WTC11 (cell line): ENCODE measurements around the gene SNAP25. TPM values are rescaled to one million over a fixed set of nuclear protein-coding genes. Genes with fewer than 3 reads are reported as not detected.

Experiments used
- ATAC-seq: fragments of 200-7000 bp; cut with Tn5 transposase; 2 replicates; pipeline ENCODE4 v1.10.0; 2021; ENCODE audit warnings: mild to moderate bottlenecking, moderate library complexity
- CTCF ChIA-PET: fragments of 300-600 bp; sonication (Branson Sonifier 250); formaldehyde crosslinking; loops from one replicate; lab custom pipeline; 2021; ENCODE audit warnings: antibody characterized with exemption; lab: Charles Lee
- POLR2A ChIA-PET: fragments of 350-600 bp; sonication (Branson Sonifier 250); formaldehyde crosslinking; loops from one replicate; lab custom pipeline; 2021; ENCODE audit warnings: antibody characterized with exemption; lab: Charles Lee
- DNase-seq: peaks from one replicate; pipeline ENCODE4 v3.0.0; 2021; ENCODE audit warnings: low spot score
- H3K27ac Mint-ChIP-seq: 2 replicates; pipeline ENCODE4 v1.8.0; 2021; ENCODE audit warnings: mixed read lengths
- H3K27me3 Mint-ChIP-seq: 2 replicates; pipeline ENCODE4 v1.8.0; 2021; ENCODE audit warnings: low read depth, mild to moderate bottlenecking, moderate library complexity, mixed read lengths
- H3K36me3 Mint-ChIP-seq: 2 replicates; pipeline ENCODE4 v1.8.0; 2021; ENCODE audit warnings: mixed read lengths
- H3K4me1 Mint-ChIP-seq: 2 replicates; pipeline ENCODE4 v1.8.0; 2022; ENCODE audit warnings: mixed read lengths
- H3K4me3 Mint-ChIP-seq: 2 replicates; pipeline ENCODE4 v1.8.0; 2021; ENCODE audit warnings: mild to moderate bottlenecking, moderate library complexity, mixed read lengths
- H3K9me3 Mint-ChIP-seq: 2 replicates; pipeline ENCODE4 v1.8.0; 2021; ENCODE audit warnings: mixed read lengths
- ATF1 ChIP-seq: sonication (generic); formaldehyde crosslinking; IDR thresholded peaks from 2 replicates; pipeline ENCODE4 v1.8.1; 2023; ENCODE audit warnings: mild to moderate bottlenecking, moderate library complexity, missing genetic modification reagents
- CBFB ChIP-seq: sonication (generic); formaldehyde crosslinking; IDR thresholded peaks from 2 replicates; pipeline ENCODE4 v1.8.1; 2022; ENCODE audit warnings: mild to moderate bottlenecking, low read depth, missing genetic modification reagents
- CREB1 ChIP-seq: sonication (generic); formaldehyde crosslinking; IDR thresholded peaks from 2 replicates; pipeline ENCODE4 v1.8.0; 2023; ENCODE audit warnings: mild to moderate bottlenecking, missing genetic modification reagents
- ELF4 ChIP-seq: sonication (generic); formaldehyde crosslinking; IDR thresholded peaks from 2 replicates; pipeline ENCODE4 v1.8.1; 2022; ENCODE audit warnings: low read depth, mild to moderate bottlenecking, moderate library complexity, missing genetic modification reagents
- EMX1 ChIP-seq: fragments of 250-450 bp; sonication (Bioruptor Pico); IDR thresholded peaks from 2 replicates; pipeline ENCODE4 v1.8.0; 2021; ENCODE audit warnings: mild to moderate bottlenecking
- GTF2I ChIP-seq: fragments of 250-450 bp; sonication (Bioruptor Pico); conservative IDR thresholded peaks from 2 replicates; pipeline ENCODE4 v1.4.0; 2021; ENCODE audit warnings: mild to moderate bottlenecking
- MXD4 ChIP-seq: fragments of 250-450 bp; sonication (Bioruptor Pico); IDR thresholded peaks from 2 replicates; pipeline ENCODE4 v1.8.0; 2021; ENCODE audit warnings: mild to moderate bottlenecking, moderate library complexity, borderline replicate concordance
- NR3C1 ChIP-seq: sonication (generic); formaldehyde crosslinking; conservative IDR thresholded peaks from 2 replicates; pipeline ENCODE4 v1.8.1; 2023; ENCODE audit warnings: low read depth, mild to moderate bottlenecking, missing genetic modification reagents
- PRRX2 ChIP-seq: fragments of 250-450 bp; sonication (Bioruptor Pico); IDR thresholded peaks from 2 replicates; pipeline ENCODE4 v1.8.0; 2021; ENCODE audit warnings: mild to moderate bottlenecking
- RELA ChIP-seq: sonication (generic); formaldehyde crosslinking; IDR thresholded peaks from 2 replicates; pipeline ENCODE4 v1.8.1; 2022; ENCODE audit warnings: missing genetic modification reagents, mild to moderate bottlenecking, borderline replicate concordance
- SMAD3 ChIP-seq: sonication (generic); formaldehyde crosslinking; IDR thresholded peaks from 2 replicates; pipeline ENCODE4 v1.8.0; 2022; ENCODE audit warnings: missing genetic modification reagents, mild to moderate bottlenecking, borderline replicate concordance
- SMAD4 ChIP-seq: sonication (generic); formaldehyde crosslinking; IDR thresholded peaks from 2 replicates; pipeline ENCODE4 v1.8.0; 2022; ENCODE audit warnings: mild to moderate bottlenecking, missing genetic modification reagents
- total RNA-seq: library from RNA; stranded (reverse); gene quantifications from 3 replicates; pipeline ENCODE4 v1.2.3, GENCODE V29; 2021
- TF ChIP-seq, protein P1 (sequence below): sonication (generic); formaldehyde crosslinking; IDR thresholded peaks from 2 replicates; pipeline ENCODE4 v1.8.0; 2023; ENCODE audit warnings: missing genetic modification reagents, mild to moderate bottlenecking, borderline replicate concordance
- TF ChIP-seq, protein P2 (sequence below): sonication (generic); formaldehyde crosslinking; IDR thresholded peaks from 2 replicates; pipeline ENCODE4 v1.8.0; 2022; ENCODE audit warnings: mild to moderate bottlenecking, missing genetic modification reagents
- TF ChIP-seq, protein P3 (sequence below): sonication (generic); formaldehyde crosslinking; IDR thresholded peaks from 2 replicates; pipeline ENCODE4 v1.8.1; 2023; ENCODE audit warnings: mild to moderate bottlenecking, missing genetic modification reagents

The SNAP25 gene
- total RNA-seq, 1 experiment from 2014 or later: 0.72 TPM

DNA sequence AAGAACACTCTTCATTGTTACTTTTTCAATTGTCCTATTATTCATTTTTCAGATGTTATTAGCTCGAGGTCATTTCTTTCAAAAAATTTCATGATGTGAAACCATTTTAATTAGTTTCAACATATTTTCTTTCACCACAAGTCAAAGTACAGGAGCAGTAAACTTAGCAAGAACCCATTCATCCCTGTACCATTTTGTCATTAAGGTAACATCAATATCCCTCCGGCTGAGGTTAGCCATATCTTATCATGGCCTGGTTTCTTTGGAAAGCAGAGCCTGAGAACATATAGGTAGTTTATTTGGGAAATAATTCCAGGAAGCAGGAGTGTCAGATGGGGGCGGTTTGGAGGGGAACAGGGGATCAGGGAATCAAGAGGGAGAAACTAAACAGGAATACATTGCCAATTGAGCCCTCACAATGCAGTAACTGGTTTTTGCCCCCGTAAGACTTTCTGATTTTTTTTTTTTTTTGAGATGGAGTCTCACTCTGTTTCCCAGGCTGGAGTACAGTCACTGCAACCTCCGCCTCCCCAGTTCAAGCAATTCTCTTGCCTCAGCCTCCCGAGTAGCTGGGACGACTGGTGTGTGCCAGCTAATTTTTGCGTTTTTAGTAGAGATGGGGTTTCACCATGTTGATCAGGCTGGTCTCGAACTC is 131.7 kb downstream of the SNAP25 start:
- no peak overlapping the region for H3K27ac Mint-ChIP-seq
- H3K36me3 Mint-ChIP-seq: peaks cover 3% of the 10 kb centered on the region; the same call in 1 of the 2 replicates
- ChIA-PET CTCF (no interaction called here), POLR2A (interaction anchor here (0.6 kb wide), 1 partner anchor 86 kb away, joined by 4 read pairs; no protein-coding TSS in a partner anchor)
- peaks cover 33% of the 10 kb centered on the region for H3K4me1 Mint-ChIP-seq
- H3K9me3 Mint-ChIP-seq: peaks cover 8% of the 10 kb centered on the region
- no peak overlapping the region for H3K4me3 Mint-ChIP-seq
- no peak for TF ChIP-seq ATF1 (CRISPR knock-in tag)
- DNase-seq: no peak
- ATAC-seq: no peak
- H3K27me3 Mint-ChIP-seq: no peaks in the 10 kb centered on the region; the same call in 1 of the 2 replicates

DNA sequence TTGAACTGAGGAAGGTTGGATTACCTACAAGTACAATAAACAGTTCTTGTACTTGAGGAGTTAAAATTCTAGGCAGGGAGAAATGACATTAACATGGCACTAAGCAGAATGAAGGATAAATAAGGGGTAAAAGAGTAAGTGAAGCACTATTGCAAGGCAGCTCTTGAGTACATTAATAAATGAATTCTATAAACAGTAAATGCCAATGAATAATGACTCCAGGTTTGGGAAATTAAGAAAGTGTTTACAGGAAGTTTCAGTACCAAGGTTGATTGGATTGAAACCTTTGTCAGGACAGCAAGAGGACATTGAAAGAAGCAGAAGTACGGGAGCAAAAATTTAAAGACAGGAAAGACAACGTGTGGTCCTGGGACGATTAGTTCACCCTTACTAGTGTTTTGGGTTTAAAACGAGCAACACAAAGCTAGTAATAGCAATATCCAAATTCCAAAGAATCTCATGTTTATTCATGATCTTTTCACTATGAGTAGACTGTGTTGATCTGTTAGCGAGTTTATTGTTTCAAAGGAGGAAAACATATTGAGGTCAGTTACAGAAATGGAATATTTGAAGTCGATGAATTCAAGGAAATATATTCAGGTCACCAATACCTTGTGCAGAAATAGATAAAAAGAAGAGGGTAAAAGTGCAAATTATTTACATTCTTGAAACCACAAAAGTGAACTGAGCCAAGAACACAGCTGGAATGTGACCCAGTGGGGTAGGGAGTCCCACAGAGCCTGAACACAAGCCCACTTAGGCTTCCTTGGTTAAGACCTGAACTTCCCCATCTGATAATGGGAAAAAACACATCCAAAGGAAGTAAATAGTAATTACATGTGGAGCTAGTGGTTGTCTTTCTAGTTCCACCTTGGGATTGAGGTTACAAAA is 134.5 kb downstream of the SNAP25 start:
- Mint-ChIP-seq H3K9me3 (peaks cover 8% of the 10 kb centered on the region), H3K27ac (peak overlapping the region; percentile 72), H3K36me3 (peaks cover 3% of the 10 kb centered on the region; the same call in 1 of the 2 replicates), H3K27me3 (no peaks in the 10 kb centered on the region; the same call in 1 of the 2 replicates), H3K4me3 (no peak overlapping the region; the same call in 1 of the 2 replicates), H3K4me1 (peaks cover 31% of the 10 kb centered on the region)
- TF ChIP-seq, protein P1, sequence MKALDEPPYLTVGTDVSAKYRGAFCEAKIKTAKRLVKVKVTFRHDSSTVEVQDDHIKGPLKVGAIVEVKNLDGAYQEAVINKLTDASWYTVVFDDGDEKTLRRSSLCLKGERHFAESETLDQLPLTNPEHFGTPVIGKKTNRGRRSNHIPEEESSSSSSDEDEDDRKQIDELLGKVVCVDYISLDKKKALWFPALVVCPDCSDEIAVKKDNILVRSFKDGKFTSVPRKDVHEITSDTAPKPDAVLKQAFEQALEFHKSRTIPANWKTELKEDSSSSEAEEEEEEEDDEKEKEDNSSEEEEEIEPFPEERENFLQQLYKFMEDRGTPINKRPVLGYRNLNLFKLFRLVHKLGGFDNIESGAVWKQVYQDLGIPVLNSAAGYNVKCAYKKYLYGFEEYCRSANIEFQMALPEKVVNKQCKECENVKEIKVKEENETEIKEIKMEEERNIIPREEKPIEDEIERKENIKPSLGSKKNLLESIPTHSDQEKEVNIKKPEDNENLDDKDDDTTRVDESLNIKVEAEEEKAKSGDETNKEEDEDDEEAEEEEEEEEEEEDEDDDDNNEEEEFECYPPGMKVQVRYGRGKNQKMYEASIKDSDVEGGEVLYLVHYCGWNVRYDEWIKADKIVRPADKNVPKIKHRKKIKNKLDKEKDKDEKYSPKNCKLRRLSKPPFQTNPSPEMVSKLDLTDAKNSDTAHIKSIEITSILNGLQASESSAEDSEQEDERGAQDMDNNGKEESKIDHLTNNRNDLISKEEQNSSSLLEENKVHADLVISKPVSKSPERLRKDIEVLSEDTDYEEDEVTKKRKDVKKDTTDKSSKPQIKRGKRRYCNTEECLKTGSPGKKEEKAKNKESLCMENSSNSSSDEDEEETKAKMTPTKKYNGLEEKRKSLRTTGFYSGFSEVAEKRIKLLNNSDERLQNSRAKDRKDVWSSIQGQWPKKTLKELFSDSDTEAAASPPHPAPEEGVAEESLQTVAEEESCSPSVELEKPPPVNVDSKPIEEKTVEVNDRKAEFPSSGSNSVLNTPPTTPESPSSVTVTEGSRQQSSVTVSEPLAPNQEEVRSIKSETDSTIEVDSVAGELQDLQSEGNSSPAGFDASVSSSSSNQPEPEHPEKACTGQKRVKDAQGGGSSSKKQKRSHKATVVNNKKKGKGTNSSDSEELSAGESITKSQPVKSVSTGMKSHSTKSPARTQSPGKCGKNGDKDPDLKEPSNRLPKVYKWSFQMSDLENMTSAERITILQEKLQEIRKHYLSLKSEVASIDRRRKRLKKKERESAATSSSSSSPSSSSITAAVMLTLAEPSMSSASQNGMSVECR (CRISPR knock-in tag): no peak
- TF ChIP-seq SMAD3 (CRISPR knock-in tag): no peak
- no peak for TF ChIP-seq SMAD4 (CRISPR knock-in tag)
- TF ChIP-seq NR3C1 (CRISPR knock-in tag): no peak
- no peak for TF ChIP-seq CREB1 (CRISPR knock-in tag)
- TF ChIP-seq, protein P2, sequence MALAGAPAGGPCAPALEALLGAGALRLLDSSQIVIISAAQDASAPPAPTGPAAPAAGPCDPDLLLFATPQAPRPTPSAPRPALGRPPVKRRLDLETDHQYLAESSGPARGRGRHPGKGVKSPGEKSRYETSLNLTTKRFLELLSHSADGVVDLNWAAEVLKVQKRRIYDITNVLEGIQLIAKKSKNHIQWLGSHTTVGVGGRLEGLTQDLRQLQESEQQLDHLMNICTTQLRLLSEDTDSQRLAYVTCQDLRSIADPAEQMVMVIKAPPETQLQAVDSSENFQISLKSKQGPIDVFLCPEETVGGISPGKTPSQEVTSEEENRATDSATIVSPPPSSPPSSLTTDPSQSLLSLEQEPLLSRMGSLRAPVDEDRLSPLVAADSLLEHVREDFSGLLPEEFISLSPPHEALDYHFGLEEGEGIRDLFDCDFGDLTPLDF (CRISPR knock-in tag): no peak
- no peak for TF ChIP-seq ELF4 (CRISPR knock-in tag)
- TF ChIP-seq RELA: no peak
- no peak for TF ChIP-seq GTF2I
- TF ChIP-seq MXD4: no peak
- no peak for TF ChIP-seq EMX1 (CRISPR knock-in tag)
- TF ChIP-seq PRRX2: no peak
- no peak for TF ChIP-seq CBFB (CRISPR knock-in tag)
- TF ChIP-seq, protein P3, sequence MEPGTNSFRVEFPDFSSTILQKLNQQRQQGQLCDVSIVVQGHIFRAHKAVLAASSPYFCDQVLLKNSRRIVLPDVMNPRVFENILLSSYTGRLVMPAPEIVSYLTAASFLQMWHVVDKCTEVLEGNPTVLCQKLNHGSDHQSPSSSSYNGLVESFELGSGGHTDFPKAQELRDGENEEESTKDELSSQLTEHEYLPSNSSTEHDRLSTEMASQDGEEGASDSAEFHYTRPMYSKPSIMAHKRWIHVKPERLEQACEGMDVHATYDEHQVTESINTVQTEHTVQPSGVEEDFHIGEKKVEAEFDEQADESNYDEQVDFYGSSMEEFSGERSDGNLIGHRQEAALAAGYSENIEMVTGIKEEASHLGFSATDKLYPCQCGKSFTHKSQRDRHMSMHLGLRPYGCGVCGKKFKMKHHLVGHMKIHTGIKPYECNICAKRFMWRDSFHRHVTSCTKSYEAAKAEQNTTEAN (CRISPR knock-in tag): no peak
- ATAC-seq (no peak), DNase-seq (no peak)
- CTCF ChIA-PET: interaction anchor here (0.8 to 1.5 kb wide), 3 partner anchors 129 to 450 kb away, joined by 3 read pairs; no protein-coding TSS in a partner anchor
- POLR2A ChIA-PET: no interaction called here
